Naive thymus-derived CD8-positive, alpha-beta T cell (primary cell): ENCODE measurements around the gene TNS3. TPM values are rescaled to one million over a fixed set of nuclear protein-coding genes. Genes with fewer than 3 reads are reported as not detected.

Source experiments
- ATAC-seq, 2 donors: fragments of 150-1000 bp; cut with Tn5 transposase in 1 of 2; sonication (Bioruptor Pico), chemical (Tn5 transposase) in 1 of 2; 1 replicate in 1 of 2; 2 replicates in 1 of 2; pipeline ENCODE4 v1.10.0; 2021; ENCODE audit warnings: mild to moderate bottlenecking in 2 of 2, moderate library complexity in 2 of 2
- POLR2A ChIA-PET: fragments of 350-600 bp; sonication (Branson Sonifier 250); formaldehyde crosslinking; loops from one replicate; lab custom pipeline; 2021; ENCODE audit warnings: antibody characterized with exemption; lab: Charles Lee
- DNase-seq, 10 donors: peaks; one replicate each; pipeline versions ENCODE4 v3.0.0 to v3.0.0-alpha.2; 2020 to 2022
- H3K27ac Mint-ChIP-seq, 10 donors: one replicate each; pipeline ENCODE4 v1.8.0; 2020 to 2022; ENCODE audit warnings: mild to moderate bottlenecking in 10 of 10, mixed read lengths in 10 of 10, moderate library complexity in 4 of 10, inconsistent platforms in 1 of 10
- H3K27me3 Mint-ChIP-seq, 5 donors: one replicate each; pipeline ENCODE4 v1.8.0; 2021 to 2022; ENCODE audit warnings: mixed read lengths in 5 of 5
- H3K36me3 Mint-ChIP-seq, 3 donors: one replicate each; pipeline ENCODE4 v1.8.0; 2020 to 2022; ENCODE audit warnings: mixed read lengths in 3 of 3, mild to moderate bottlenecking in 2 of 3, inconsistent platforms in 1 of 3
- H3K4me1 Mint-ChIP-seq, 4 donors: one replicate each; pipeline ENCODE4 v1.8.0; 2021 to 2022; ENCODE audit warnings: mixed read lengths in 4 of 4
- H3K4me3 Mint-ChIP-seq, 10 donors: one replicate each; pipeline ENCODE4 v1.8.0; 2020 to 2022; ENCODE audit warnings: mild to moderate bottlenecking in 10 of 10, mixed read lengths in 10 of 10, moderate library complexity in 6 of 10, inconsistent platforms in 1 of 10
- H3K9me3 Mint-ChIP-seq, 9 donors: one replicate each; pipeline ENCODE4 v1.8.0; 2020 to 2022; ENCODE audit warnings: mixed read lengths in 9 of 9, mild to moderate bottlenecking in 3 of 9, inconsistent platforms in 1 of 9, moderate library complexity in 1 of 9
- polyA plus RNA-seq, 3 donors: library from polyadenylated mRNA; unstranded; fragments of 300-500 nt; fragmentation: Illumina TruSeq; gene quantifications; one replicate each; pipeline ENCODE4 v1.2.3, GENCODE V29; 2021
- total RNA-seq, 8 experiments: library from RNA in 2 of 8; stranded (reverse) in 2 of 8; gene quantifications; one replicate each; pipeline ENCODE4 v1.2.3 and lab custom pipeline; 2021 to 2026

Gene TNS3
- total and polyA plus RNA-seq, 5 experiments from 2014 or later = 1.2 to 1.6 TPM; not detected in 3

GRCh38 chr7:47505312-47506007 lies 76.5 kb downstream of the TNS3 start:
- H3K27ac Mint-ChIP-seq = no peak overlapping the region
- peaks cover 0 to 2% (median 0%) of the 10 kb centered on the region in 9 donors for H3K9me3 Mint-ChIP-seq
- no peaks in the 10 kb centered on the region for H3K27me3 Mint-ChIP-seq
- POLR2A ChIA-PET = no interaction called here
- H3K4me3 Mint-ChIP-seq = no peak overlapping the region
- no peaks in the 10 kb centered on the region for H3K36me3 Mint-ChIP-seq
- ATAC-seq (no peak), DNase-seq (no peak)
- no peaks in the 10 kb centered on the region for H3K4me1 Mint-ChIP-seq

GRCh38 chr7:47504551-47505311 lies 77.2 kb downstream of the TNS3 start:
- POLR2A ChIA-PET = no interaction called here
- H3K27ac Mint-ChIP-seq = no peak overlapping the region
- peaks cover 0 to 2% (median 0%) of the 10 kb centered on the region in 9 donors for H3K9me3 Mint-ChIP-seq
- ATAC-seq = no peak
- DNase-seq = no peak
- no peaks in the 10 kb centered on the region for H3K27me3 Mint-ChIP-seq
- no peaks in the 10 kb centered on the region for H3K4me1 Mint-ChIP-seq
- no peak overlapping the region for H3K4me3 Mint-ChIP-seq
- no peaks in the 10 kb centered on the region for H3K36me3 Mint-ChIP-seq

DNA sequence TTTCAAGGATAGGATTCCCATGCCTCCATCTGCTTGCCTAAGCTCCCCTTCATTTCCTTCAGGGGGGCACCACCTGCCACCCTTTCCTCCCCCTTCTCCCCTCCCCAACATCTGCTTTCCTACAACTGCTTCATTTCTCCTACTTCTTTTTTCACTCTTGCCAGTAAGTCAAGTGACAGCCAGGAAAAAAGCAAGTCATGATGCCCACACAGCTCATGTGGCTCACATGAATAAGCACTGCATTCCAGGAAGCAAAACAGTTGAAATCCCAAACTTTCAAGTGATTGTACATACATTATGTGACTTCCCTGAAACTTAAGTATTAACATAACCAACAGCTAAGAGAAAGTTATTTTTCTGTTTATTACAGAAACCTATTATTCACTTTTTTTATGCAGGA lies 78.6 kb downstream of the TNS3 start:
- Mint-ChIP-seq H3K9me3 (peaks cover 0 to 1% (median 0%) of the 10 kb centered on the region in 9 donors), H3K27ac (no peak overlapping the region), H3K27me3 (no peaks in the 10 kb centered on the region), H3K36me3 (no peaks in the 10 kb centered on the region), H3K4me3 (no peak overlapping the region), H3K4me1 (no peaks in the 10 kb centered on the region)
- POLR2A ChIA-PET = no interaction called here
- DNase-seq (no peak), ATAC-seq (no peak)

DNA sequence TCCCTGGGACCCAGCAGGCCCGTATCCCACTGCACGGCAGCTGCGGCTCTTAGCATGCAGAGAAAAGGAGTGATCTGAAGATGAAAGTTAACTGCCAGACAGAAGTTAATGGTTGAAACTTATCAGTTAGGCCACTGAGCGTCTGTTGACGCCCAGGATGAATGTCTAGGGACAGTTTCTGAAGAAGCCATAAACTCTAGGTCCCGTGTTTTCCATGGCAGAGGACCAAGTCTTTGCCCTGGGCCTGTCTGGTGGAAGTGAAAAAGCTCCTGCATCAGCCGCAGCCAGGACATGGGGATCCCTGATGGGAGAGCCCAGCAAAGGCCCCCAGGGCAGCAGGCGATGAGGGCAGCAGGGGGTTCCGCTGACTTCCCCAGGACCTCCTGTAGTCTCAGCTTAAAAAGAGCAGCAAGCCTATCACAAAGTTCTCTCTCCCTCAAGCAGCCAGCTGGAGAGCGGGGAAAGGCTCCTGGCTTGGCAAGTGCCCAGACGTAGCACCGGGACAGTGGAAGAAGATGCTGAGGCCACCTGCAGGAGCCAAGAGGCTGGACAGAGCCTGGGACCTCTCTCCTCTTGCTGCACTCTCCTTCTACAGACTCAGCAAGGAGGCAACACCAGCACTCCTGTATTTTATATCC lies 79.6 kb downstream of the TNS3 start:
- Mint-ChIP-seq H3K27me3 (no peaks in the 10 kb centered on the region), H3K36me3 (no peaks in the 10 kb centered on the region), H3K9me3 (no peaks in the 10 kb centered on the region), H3K27ac (no peak overlapping the region), H3K4me3 (no peak overlapping the region), H3K4me1 (peaks cover under 1 to 8% (median 4%) of the 10 kb centered on the region in 4 donors)
- POLR2A ChIA-PET = no interaction called here
- ATAC-seq (no peak), DNase-seq (no peak)

- peaks cover 2 to 15% (median 5%) of the 10 kb centered on the region in 4 donors for H3K4me1 Mint-ChIP-seq
- POLR2A ChIA-PET = no interaction called here
- ATAC-seq (no peak), DNase-seq (no peak)
- no peak overlapping the region for H3K4me3 Mint-ChIP-seq
- H3K36me3 Mint-ChIP-seq = no peaks in the 10 kb centered on the region
- H3K27me3 Mint-ChIP-seq = no peaks in the 10 kb centered on the region
- H3K27ac Mint-ChIP-seq = no peak overlapping the region
- no peaks in the 10 kb centered on the region for H3K9me3 Mint-ChIP-seq
Observed at GRCh38 chr7:47501406-47501805, 80.5 kb downstream of the TNS3 start.

DNA sequence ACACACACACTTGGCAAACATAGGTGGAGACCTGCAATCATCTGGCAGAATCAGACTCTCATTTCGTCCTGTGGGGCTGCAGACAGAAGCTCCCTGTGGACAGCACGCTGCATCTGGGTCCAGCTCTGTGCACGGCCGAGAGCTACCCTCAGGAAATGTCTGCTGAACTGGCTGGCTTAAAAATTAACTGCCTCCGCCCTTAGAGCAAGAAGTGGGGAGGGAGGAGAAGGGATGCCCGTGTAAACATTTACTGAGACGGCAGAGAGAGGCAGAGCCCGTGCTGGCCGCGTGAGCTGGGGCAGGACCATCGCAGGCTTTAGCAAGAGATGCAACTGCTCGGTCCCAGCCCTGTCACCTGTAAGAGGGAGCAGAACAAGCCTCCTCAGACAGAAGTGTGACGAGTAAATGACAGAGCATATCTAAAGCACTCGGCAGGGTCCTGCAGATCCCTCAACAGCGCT lies 81.8 kb downstream of the TNS3 start:
- no peak overlapping the region for H3K27ac Mint-ChIP-seq
- H3K9me3 Mint-ChIP-seq = no peaks in the 10 kb centered on the region
- H3K27me3 Mint-ChIP-seq = peaks cover 0 to 3% (median 0%) of the 10 kb centered on the region in 5 donors
- no peak for ATAC-seq
- POLR2A ChIA-PET = no interaction called here
- H3K4me3 Mint-ChIP-seq = no peak overlapping the region
- DNase-seq = no peak
- H3K4me1 Mint-ChIP-seq = peaks cover 4 to 24% (median 6%) of the 10 kb centered on the region in 4 donors
- no peaks in the 10 kb centered on the region for H3K36me3 Mint-ChIP-seq

DNA sequence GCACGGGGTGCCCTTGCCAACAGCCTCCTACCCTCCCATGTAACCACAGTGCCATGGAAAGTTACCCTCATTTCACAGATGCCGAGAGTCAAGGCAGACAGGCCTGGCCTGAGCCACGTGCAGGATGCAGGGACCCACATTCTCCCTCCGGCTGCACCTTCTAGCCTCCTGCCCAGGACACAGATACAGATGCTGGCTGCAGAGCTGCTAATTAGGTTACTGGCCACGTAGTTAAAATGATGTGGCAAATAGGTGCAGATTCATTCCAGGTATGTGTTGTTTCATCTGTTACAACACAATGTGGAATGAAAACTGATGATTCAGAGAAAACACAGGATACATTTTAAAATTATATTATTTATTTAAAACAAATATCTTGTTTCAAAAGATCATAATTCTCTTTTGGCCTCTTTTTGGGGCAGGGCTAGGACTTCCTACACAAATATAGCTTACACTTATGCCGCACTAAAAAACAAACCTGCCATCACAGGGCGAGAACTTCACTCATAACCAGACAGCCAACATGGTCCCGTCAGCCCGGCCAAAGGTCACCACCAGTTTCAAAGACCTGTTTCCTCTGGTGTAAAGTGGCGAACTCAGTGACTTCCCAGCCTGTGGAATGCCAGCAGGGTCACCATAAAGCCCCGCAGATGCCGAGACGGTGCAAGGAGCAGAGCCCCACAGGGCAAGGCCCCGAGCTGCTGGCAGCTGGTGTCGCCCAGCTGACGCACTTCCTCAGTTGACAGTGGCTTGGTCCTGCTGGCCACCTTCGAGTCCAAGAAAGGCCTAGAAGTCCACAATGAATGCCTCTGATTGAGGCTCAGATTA lies 83.5 kb downstream of the TNS3 start:
- Mint-ChIP-seq H3K4me1 (peaks cover 6 to 36% (median 11%) of the 10 kb centered on the region in 4 donors), H3K4me3 (no peak overlapping the region), H3K27ac (peak overlapping the region in 1 of 10 donors; percentile 93), H3K9me3 (no peaks in the 10 kb centered on the region), H3K27me3 (peaks cover 0 to 3% (median 0%) of the 10 kb centered on the region in 5 donors), H3K36me3 (no peaks in the 10 kb centered on the region)
- ATAC-seq (no peak), DNase-seq (no peak)
- POLR2A ChIA-PET = no interaction called here

GRCh38 chr7:47497367-47498096 lies 84.4 kb downstream of the TNS3 start:
- peaks cover 6 to 39% (median 11%) of the 10 kb centered on the region in 4 donors for H3K4me1 Mint-ChIP-seq

GRCh38 chr7:47496666-47497065 lies 85.2 kb downstream of the TNS3 start:
- DNase-seq = no peak
- H3K4me1 Mint-ChIP-seq = peaks cover 6 to 39% (median 11%) of the 10 kb centered on the region in 4 donors
- no peaks in the 10 kb centered on the region for H3K36me3 Mint-ChIP-seq
- ATAC-seq = no peak
- POLR2A ChIA-PET = no interaction called here
- no peak overlapping the region for H3K4me3 Mint-ChIP-seq
- H3K27ac Mint-ChIP-seq = peak overlapping the region in 1 of 10 donors; percentile 56
- H3K9me3 Mint-ChIP-seq = no peaks in the 10 kb centered on the region
- H3K27me3 Mint-ChIP-seq = peaks cover 0 to 9% (median 3%) of the 10 kb centered on the region in 5 donors

More at GRCh38 chr7:47497367-47498096, 84.4 kb downstream of the TNS3 start:
- Mint-ChIP-seq H3K27me3 (peaks cover 0 to 5% (median 2%) of the 10 kb centered on the region in 5 donors), H3K9me3 (no peaks in the 10 kb centered on the region), H3K36me3 (no peaks in the 10 kb centered on the region), H3K4me3 (peak overlapping the region in 1 of 10 donors; percentile 28), H3K27ac (peak overlapping the region in 1 of 10 donors; percentile 93)
- ATAC-seq (peak; percentile 22 to 41), DNase-seq (no peak)
- POLR2A ChIA-PET = no interaction called here

DNA sequence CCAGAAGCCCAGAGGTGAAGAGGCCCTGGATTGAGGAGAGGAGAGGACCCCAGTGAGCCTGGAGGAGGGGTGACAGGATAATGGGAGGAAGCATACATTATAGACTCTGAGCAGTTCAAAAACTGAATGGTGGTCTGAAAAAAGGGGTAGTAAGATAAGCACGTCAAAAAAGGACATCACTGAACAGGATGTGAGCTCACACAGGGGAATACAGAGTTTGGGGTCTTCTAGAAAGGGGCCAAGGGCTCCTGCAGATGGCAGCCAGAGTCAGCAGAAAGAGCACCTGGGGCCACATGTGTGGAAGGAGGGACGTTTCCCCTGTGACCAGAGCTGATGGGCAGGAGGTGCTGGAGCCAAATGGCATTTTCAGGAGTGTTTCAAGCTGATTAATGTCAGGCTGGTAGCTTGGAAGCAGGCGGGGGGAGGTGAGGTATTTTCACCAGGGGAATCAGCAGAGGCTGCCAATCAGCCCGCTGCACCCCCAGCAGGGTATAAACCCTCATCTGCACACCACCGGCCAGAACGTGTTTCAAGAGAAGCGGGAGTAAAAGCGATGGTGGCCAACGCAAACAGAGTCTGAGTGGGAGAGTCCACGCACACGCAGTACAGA lies 85.8 kb downstream of the TNS3 start:
- H3K4me1 Mint-ChIP-seq = peaks cover 6 to 39% (median 11%) of the 10 kb centered on the region in 4 donors
- no peaks in the 10 kb centered on the region for H3K36me3 Mint-ChIP-seq
- POLR2A ChIA-PET = no interaction called here
- no peak overlapping the region for H3K4me3 Mint-ChIP-seq
- H3K27me3 Mint-ChIP-seq = peaks cover 0 to 9% (median 5%) of the 10 kb centered on the region in 5 donors
- ATAC-seq (no peak), DNase-seq (no peak)
- no peaks in the 10 kb centered on the region for H3K9me3 Mint-ChIP-seq
- H3K27ac Mint-ChIP-seq = peak overlapping the region in 1 of 10 donors; percentile 30
